ENCODE data around the gene MTUS2.

Gene MTUS2

DNA sequence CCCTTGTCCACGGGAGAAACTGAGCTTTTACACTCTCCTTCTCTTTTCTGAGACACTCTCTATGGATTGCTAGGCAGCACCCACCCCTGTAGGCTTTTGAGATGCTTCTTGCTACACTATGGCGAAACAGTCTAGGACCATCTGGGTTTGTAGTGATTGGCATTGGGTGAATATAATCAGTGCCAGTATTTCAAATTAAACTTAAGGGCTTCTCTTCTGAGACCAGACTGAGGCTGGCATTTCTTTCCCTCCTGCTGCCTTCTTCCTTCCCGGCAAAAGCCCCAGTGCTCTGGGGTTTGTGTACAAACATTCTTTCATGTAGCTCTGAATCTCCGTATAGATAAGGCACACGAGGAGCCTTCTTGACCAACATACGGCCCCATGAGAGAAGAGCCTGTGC is 498.6 kb downstream of the MTUS2 start:
- Histone ChIP-seq H3K4me1 (ENCODE audit: control insufficient read depth, low read length) (no peaks in the 10 kb centered on the region), H3K9me3 (ENCODE audit: control insufficient read depth, insufficient read depth, low read length) (no peaks in the 10 kb centered on the region), H3K4me2 (ENCODE audit: low read length) (no peak overlapping the region), H3K4me3 (ENCODE audit: low read length) (no peak overlapping the region), H3K9me2 (replicated peaks; ENCODE audit: control insufficient read depth, low read length) (no peaks in the 10 kb centered on the region), H3K27me3 (ENCODE audit: control insufficient read depth, low read length) (no peaks in the 10 kb centered on the region), H3F3A (ENCODE audit: control insufficient read depth, insufficient read depth) (no peaks in the 10 kb centered on the region), H3K27ac (ENCODE audit: low read depth, low read length) (no peak overlapping the region), H3K36me3 (ENCODE audit: control insufficient read depth, low read length) (no peaks in the 10 kb centered on the region), H4K20me1 (ENCODE audit: control insufficient read depth, insufficient read depth, low read depth, low read length) (no peaks in the 10 kb centered on the region), H3K79me2 (ENCODE audit: control insufficient read depth, low read length) (no peaks in the 10 kb centered on the region)
- TF ChIP-seq, protein P1, sequence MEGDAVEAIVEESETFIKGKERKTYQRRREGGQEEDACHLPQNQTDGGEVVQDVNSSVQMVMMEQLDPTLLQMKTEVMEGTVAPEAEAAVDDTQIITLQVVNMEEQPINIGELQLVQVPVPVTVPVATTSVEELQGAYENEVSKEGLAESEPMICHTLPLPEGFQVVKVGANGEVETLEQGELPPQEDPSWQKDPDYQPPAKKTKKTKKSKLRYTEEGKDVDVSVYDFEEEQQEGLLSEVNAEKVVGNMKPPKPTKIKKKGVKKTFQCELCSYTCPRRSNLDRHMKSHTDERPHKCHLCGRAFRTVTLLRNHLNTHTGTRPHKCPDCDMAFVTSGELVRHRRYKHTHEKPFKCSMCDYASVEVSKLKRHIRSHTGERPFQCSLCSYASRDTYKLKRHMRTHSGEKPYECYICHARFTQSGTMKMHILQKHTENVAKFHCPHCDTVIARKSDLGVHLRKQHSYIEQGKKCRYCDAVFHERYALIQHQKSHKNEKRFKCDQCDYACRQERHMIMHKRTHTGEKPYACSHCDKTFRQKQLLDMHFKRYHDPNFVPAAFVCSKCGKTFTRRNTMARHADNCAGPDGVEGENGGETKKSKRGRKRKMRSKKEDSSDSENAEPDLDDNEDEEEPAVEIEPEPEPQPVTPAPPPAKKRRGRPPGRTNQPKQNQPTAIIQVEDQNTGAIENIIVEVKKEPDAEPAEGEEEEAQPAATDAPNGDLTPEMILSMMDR (IDR thresholded peaks at IDR 0.05; ENCODE audit: low read depth, low read length, poor library complexity, severe bottlenecking): no peak
- TF ChIP-seq EZH2phosphoT487 (IDR thresholded peaks at IDR 0.05; ENCODE audit: borderline replicate concordance, low read length): no peak

DNA sequence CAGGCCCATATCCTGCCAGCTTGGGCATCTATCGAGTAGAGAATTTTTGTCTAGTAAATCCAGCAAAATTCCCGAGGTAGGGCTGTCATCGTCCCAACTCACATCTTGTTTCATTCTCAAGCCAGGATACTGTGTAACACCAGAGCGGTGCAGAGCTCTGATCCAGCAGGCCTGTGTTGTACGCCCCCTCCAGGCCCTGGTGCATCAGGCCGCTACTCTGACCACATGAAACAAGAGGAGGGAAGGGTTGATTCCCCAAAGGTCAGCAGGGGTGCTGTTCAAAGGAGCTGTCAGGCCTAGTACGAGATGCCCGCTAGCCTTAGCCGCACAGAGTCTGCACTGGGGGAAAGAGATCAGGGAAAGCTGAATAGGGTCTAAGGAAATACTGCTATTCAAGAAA is 499.3 kb downstream of the MTUS2 start:
- H3K4me3 ChIP-seq (ENCODE audit: low read length): no peak overlapping the region
- H3K4me2 ChIP-seq (ENCODE audit: low read length): no peak overlapping the region
- H3F3A ChIP-seq (ENCODE audit: control insufficient read depth, insufficient read depth): no peaks in the 10 kb centered on the region
- H3K4me1 ChIP-seq (ENCODE audit: control insufficient read depth, low read length): no peaks in the 10 kb centered on the region
- no peaks in the 10 kb centered on the region for H3K27me3 ChIP-seq (ENCODE audit: control insufficient read depth, low read length)
- no peaks in the 10 kb centered on the region for H3K79me2 ChIP-seq (ENCODE audit: control insufficient read depth, low read length)
- no peaks in the 10 kb centered on the region for H3K9me2 ChIP-seq (replicated peaks; ENCODE audit: control insufficient read depth, low read length)
- H3K27ac ChIP-seq (ENCODE audit: low read depth, low read length): no peak overlapping the region
- H3K36me3 ChIP-seq (ENCODE audit: control insufficient read depth, low read length): no peaks in the 10 kb centered on the region
- H4K20me1 ChIP-seq (ENCODE audit: control insufficient read depth, insufficient read depth, low read depth, low read length): no peaks in the 10 kb centered on the region
- TF ChIP-seq, protein P1 (IDR thresholded peaks at IDR 0.05; ENCODE audit: low read depth, low read length, poor library complexity, severe bottlenecking): no peak
- TF ChIP-seq EZH2phosphoT487 (IDR thresholded peaks at IDR 0.05; ENCODE audit: borderline replicate concordance, low read length): no peak
- no peaks in the 10 kb centered on the region for H3K9me3 ChIP-seq (ENCODE audit: control insufficient read depth, insufficient read depth, low read length)

DNA sequence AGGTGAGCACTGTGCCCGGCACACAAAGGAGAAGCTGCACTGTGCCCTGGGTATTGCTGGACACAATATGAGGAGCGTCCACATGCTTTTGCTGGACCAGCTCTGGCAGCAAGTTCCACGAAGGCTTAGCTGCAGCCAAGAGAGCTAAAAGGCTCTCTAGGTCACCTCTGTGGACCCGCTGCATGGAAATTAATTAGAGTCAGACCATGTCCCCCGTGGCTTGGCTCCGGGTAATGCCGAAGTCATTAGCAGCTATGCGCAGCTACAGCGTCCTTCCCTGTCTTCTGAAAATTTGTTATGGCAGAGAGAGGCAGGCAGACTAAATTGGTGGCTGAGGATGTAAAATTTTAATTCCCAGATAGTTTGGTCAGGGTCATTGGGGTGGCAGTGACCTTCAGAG is 503.8 kb downstream of the MTUS2 start:
- Histone ChIP-seq H3F3A (ENCODE audit: control insufficient read depth, insufficient read depth) (no peaks in the 10 kb centered on the region), H3K36me3 (ENCODE audit: control insufficient read depth, low read length) (no peaks in the 10 kb centered on the region), H3K79me2 (ENCODE audit: control insufficient read depth, low read length) (no peaks in the 10 kb centered on the region), H3K27ac (ENCODE audit: low read depth, low read length) (no peak overlapping the region), H3K9me3 (ENCODE audit: control insufficient read depth, insufficient read depth, low read length) (no peaks in the 10 kb centered on the region), H3K9me2 (replicated peaks; ENCODE audit: control insufficient read depth, low read length) (no peaks in the 10 kb centered on the region), H3K4me3 (ENCODE audit: low read length) (no peak overlapping the region), H4K20me1 (ENCODE audit: control insufficient read depth, insufficient read depth, low read depth, low read length) (no peaks in the 10 kb centered on the region), H3K4me2 (ENCODE audit: low read length) (no peak overlapping the region), H3K27me3 (ENCODE audit: control insufficient read depth, low read length) (no peaks in the 10 kb centered on the region), H3K4me1 (ENCODE audit: control insufficient read depth, low read length) (no peaks in the 10 kb centered on the region)
- TF ChIP-seq, protein P1 (IDR thresholded peaks at IDR 0.05; ENCODE audit: low read depth, low read length, poor library complexity, severe bottlenecking): no peak
- no peak for TF ChIP-seq EZH2phosphoT487 (IDR thresholded peaks at IDR 0.05; ENCODE audit: borderline replicate concordance, low read length)

DNA sequence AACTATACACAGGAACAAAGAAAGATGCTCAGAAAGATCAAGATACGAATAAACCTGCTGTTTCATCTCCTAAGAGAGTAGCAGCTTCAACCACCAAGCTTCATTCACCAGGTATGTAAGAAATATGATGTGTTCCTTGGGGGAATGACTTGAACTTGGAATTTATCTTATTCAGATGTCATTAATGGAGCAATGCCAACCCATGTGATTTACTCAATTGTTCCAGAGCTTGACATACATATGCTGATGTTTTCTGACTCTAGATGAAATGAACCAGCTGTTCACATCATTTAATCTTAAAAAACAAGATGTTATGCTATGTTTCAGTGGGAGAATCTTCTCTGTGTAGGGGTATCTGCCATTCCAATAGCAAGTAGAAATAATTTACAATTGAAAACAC is 504.5 kb downstream of the MTUS2 start:
- H3K79me2 ChIP-seq (ENCODE audit: control insufficient read depth, low read length): no peaks in the 10 kb centered on the region
- H4K20me1 ChIP-seq (ENCODE audit: control insufficient read depth, insufficient read depth, low read depth, low read length): no peaks in the 10 kb centered on the region
- no peak overlapping the region for H3K27ac ChIP-seq (ENCODE audit: low read depth, low read length)
- no peaks in the 10 kb centered on the region for H3K9me2 ChIP-seq (replicated peaks; ENCODE audit: control insufficient read depth, low read length)
- no peaks in the 10 kb centered on the region for H3K27me3 ChIP-seq (ENCODE audit: control insufficient read depth, low read length)
- H3K4me1 ChIP-seq (ENCODE audit: control insufficient read depth, low read length): no peaks in the 10 kb centered on the region
- no peaks in the 10 kb centered on the region for H3F3A ChIP-seq (ENCODE audit: control insufficient read depth, insufficient read depth)
- no peak overlapping the region for H3K4me2 ChIP-seq (ENCODE audit: low read length)
- no peak overlapping the region for H3K4me3 ChIP-seq (ENCODE audit: low read length)
- TF ChIP-seq EZH2phosphoT487 (IDR thresholded peaks at IDR 0.05; ENCODE audit: borderline replicate concordance, low read length): no peak
- TF ChIP-seq, protein P1 (IDR thresholded peaks at IDR 0.05; ENCODE audit: low read depth, low read length, poor library complexity, severe bottlenecking): no peak
- no peaks in the 10 kb centered on the region for H3K9me3 ChIP-seq (ENCODE audit: control insufficient read depth, insufficient read depth, low read length)
- H3K36me3 ChIP-seq (ENCODE audit: control insufficient read depth, low read length): no peaks in the 10 kb centered on the region

Data from DOHH2 (cell line).